GM21723 (cell line): ENCODE results near the gene CRYGN.

Source experiments
- ATAC-seq: cut with Tn5 transposase; IDR thresholded peaks from one replicate; pipeline ENCODE4 v1.9.1; 2021; ENCODE audit warnings: mild to moderate bottlenecking, moderate library complexity; ENCODE audit not compliant: unreplicated experiment

CRYGN gene

GRCh38 chr7:151460474-151460855 lies 20.5 kb upstream of the CRYGN start:
- no peak for ATAC-seq

DNA sequence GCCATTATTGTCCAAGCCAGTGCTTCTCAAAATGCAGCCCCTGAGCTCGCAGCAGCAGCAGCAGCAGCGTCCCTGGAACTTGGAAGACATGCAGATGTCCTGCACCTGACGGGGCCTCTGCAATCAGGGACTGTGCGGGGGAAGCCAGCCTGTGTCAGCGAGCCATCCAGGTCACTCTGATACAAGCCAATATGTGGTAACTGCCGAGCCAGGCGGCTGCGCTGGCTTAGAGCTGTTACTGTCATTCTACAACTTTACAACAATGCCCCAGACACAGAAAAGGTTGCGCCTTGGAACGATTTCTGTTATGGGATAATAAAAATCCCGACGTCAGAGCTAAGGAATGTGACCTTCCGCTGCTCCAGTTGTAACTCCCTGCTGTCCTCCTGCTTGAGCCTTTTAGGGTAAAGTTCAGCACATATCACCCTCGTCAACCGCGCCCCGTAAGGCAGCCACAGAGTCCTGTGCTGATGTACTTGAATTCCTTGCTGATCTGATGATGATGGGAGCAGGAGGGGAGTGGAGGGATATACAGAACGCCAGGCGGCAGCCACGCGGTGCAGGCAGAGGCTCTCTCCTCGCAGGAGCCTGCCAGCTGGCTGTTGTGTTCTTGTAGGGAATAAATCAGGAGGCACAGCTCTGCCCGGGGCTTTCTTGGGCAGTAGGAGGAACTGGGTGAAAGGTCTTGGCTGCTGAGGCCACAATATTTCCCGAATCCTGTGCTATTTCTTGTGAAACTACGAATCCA lies 20.0 kb upstream of the CRYGN start:
- ATAC-seq: no peak

DNA sequence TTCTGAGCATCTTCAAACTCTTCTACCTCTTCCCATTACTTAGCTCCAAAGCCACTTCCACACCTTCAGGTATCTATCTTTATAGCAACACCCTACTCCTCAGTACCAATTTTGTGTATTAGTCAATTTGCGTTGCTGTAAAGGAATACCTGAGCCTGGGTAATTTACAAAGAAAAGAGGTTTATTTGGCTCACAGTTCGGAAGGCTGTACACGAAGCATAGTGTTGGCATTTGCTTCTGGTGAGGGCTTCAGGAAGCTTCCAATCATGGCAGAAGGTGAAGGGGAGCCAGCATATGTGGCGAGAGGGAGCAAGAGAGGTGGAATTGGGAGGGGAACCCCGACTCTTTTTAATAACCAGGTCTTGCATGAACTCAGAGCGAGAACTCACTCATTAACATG lies 17.6 kb upstream of the CRYGN start:
- no peak for ATAC-seq

DNA sequence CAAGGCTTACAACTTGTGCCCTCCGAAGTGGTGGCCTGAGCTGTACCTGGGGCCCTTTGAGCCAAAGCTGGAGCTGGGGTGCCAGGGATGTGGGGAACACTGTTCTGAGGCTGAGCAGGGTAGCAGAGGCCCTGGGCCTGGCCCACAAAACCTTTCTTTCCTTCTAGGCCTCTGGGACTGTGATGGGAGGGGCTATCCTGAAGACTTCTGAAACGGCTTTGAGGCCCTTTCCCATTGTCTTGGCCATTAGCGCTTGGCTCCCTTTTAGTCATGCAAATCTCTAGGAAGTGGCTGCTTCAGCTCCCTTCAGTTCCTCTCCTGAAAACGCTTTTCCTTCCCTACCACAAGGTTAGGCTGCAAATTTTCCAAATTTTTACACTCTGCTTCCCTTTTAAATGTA lies 16.8 kb upstream of the CRYGN start:
- no peak for ATAC-seq

DNA sequence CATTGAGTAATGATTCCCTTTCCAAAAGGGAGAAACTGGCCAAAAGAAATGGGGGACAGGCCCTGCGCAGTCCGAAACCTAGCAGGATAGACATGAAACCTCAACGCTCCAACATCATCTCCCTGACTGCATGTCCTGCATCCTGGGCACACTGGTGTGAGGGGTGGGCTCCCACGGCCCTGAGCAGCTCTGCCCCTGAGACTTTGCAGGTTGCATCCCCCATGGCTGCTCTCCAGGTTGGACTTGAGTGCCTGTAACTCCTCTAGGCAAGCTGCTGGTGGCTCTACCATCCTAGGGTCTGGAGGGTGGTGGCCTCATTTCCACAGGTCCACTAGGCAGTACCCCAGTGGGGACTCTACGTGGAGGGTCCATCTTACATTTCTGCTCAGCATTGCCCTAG lies 16.3 kb upstream of the CRYGN start:
- no peak for ATAC-seq

GRCh38 chr7:151455690-151456089 lies 15.7 kb upstream of the CRYGN start:
- ATAC-seq: no peak

GRCh38 chr7:151454932-151455530 lies 15.1 kb upstream of the CRYGN start:
- ATAC-seq: no peak

- no peak for ATAC-seq
Observed at GRCh38 chr7:151454305-151454704, 14.4 kb upstream of the CRYGN start.

DNA sequence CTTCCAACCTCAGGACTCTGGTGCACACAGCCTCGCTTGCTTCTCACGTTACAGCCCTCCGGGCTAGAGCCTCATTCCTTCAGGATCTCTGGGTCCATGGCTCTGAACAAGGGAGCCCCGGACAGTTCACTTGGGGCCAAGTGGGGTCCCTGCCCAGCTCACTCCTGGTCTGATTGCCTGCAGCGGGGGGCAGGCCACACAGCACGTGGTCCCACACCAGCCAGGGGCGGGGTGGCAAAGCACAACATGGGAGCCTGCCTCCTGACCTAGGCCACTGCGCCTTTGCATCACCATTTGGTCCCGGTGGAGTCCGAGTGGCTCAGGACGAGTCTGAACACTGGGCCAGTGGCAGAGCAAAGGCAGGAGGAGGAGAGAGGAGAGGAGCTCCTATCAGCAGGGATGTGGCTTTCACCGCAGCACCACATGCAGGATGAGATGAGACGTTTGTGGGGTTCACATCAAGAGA lies 13.4 kb upstream of the CRYGN start:
- no peak for ATAC-seq

- no peak for ATAC-seq
Observed at GRCh38 chr7:151452680-151453325, 12.9 kb upstream of the CRYGN start.

DNA sequence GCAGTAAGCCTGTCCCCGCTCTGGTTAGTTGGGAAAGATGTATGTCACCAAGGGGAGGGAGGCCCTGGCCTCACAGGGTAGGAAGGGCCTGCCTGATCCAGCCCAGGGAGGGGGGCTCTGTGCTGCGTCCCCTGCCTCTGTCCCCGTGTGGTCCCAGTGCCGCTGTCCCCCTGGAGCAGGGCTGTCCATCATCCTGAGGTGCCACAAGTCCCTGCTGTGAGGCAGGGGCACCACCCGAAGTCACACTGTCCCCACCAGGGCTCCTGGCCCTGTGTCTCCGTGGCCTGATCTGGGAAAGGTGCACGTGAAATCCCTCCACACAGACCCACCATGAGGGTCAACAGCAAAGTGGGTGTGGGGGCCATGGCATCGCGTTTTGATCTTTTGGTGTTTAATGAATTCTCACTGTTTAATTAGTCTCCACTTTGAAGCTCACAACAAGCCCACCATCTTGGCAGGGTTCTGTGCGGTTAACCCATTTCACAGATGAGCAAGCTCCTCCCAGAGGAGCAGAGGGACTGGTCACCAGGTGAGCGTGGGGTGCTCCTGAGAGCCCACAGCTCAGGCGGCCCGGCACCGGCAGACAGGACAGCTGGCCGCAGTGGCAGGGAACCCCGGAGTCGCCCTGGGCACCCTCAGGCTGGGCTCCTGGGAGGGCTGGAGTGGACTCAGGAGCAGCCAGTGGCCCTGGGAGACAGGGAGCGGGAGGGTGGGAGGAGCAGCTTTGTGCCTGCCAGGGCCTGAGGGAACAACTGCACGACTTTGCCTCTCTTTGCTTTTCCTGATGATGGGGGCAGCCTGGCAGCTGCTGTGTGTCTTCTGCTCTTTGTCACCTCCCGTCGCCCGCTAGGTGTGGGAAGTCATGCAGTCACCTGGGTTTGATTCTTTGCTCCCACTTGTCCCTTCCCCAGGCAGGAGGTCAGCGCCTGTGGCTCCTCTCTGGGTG lies 12.0 kb upstream of the CRYGN start:
- ATAC-seq: no peak

DNA sequence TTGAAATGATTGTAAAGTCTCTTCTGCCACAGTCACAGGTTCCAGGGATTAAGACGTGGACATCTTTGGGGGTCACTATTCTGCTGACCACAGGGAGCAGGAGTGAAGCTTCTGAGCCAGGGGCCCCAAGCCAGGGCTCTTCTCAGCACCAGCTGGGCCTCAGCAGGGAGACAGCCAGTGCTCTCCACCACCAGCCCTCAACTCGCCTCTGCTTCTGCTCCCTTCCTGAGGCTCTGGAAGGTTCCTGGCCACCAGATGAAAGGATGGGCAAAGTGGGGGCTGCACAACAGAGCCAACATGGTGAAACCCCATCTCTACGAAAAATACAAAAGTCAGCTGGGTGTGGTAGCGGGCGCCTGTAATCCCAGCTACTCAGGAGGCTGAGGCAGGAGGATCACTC lies 11.2 kb upstream of the CRYGN start:
- no peak for ATAC-seq

- no peak for ATAC-seq
Observed at GRCh38 chr7:151449990-151450389, 10.0 kb upstream of the CRYGN start.

- ATAC-seq: peak; percentile 76
Observed at GRCh38 chr7:151448261-151449252, 8.6 kb upstream of the CRYGN start.

DNA sequence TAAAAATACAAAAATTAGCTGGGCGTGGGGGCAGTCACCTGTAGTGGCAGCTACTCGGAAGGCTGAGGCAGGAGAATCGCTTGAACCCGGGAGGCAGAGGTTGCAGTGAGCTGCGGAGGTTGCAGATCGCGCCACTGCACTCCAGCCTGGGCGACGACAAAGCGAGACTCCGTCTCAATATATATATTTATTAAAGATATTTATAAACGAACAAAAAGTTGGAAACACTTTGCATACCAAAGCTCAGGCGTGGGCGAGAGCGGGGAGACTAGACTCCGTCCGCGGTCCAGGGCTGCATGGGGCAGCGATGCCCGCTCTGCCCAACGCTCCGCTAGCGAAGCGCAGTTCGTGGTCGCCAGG lies 7.9 kb upstream of the CRYGN start:
- no peak for ATAC-seq

- no peak for ATAC-seq
Observed at GRCh38 chr7:151447312-151447711, 7.4 kb upstream of the CRYGN start.

DNA sequence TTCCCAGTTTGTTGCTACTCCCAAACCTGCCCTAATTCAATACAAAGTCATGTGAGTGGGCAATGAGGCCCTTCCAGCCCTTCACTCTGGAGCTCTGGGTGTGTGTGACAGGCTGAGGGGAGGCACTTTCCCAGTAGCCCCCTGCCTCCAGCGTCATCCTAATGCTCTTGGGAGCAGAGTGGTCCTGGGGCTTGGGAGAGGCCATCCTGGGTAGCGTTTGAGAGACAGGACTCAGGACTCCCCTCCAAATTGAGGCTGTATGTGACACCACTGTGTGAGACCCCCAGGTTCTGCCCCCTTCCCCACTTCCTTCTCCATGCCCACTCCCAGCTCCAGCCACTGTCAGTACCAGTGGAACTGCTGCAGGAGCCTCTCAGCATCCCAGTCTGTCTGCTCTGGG lies 6.5 kb upstream of the CRYGN start:
- no peak for ATAC-seq

DNA sequence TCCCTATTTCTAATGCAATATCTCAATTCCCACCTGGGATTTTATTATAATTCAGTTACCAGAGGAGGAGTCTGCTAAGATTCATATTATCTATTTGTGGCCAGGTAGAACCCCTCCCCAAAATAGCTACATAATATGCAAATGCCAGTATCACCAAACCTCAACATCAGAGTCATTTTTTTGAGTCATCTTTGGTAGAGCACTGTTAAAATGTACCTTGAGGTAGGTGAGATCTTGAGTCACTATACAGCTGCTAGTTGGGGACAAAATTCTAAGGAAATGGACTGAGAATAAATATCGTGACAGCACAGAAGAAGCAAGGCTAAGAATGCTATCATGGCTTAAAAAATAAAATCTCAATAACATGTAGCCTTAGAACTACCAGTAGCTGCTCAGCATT lies 4.7 kb upstream of the CRYGN start:
- no peak for ATAC-seq

GRCh38 chr7:151442776-151443496 lies 3.0 kb upstream of the CRYGN start:
- ATAC-seq: no peak
